HepG2 (cell line): ENCODE data around the gene NARF. TPM values are rescaled to one million over a fixed set of nuclear protein-coding genes. Genes with fewer than 3 reads are reported as not detected.

ENCODE experiments used
- CREM ChIP-seq, 2 experiments: sonication (generic) in 1 of 2; formaldehyde crosslinking in 1 of 2; IDR thresholded peaks; 2 replicates each; pipeline versions ENCODE4 v1.4.0 to v1.6.1; 2016 to 2020; ENCODE audit warnings: antibody characterized with exemption in 1 of 2, mild to moderate bottlenecking in 1 of 2, missing genetic modification reagents in 1 of 2
- DNMT3B ChIP-seq: conservative IDR thresholded peaks from 2 replicates; pipeline ENCODE4 v1.6.1; 2016; ENCODE audit warnings: missing biosample characterization, control low read depth
- GPBP1L1 ChIP-seq: sonication (generic); formaldehyde crosslinking; IDR thresholded peaks from 2 replicates; pipeline ENCODE4 v1.5.0; 2020; ENCODE audit warnings: mild to moderate bottlenecking, missing genetic modification reagents
- NFRKB ChIP-seq: fragments of 450-650 bp; IDR thresholded peaks from 2 replicates; pipeline ENCODE4 v1.6.1; 2017
- POGK ChIP-seq: sonication (generic); formaldehyde crosslinking; conservative IDR thresholded peaks from 2 replicates; pipeline ENCODE4 v1.8.0; 2022; ENCODE audit warnings: mild to moderate bottlenecking, moderate library complexity, missing genetic modification reagents
- RFXANK ChIP-seq: IDR thresholded peaks from 2 replicates; pipeline ENCODE4 v1.6.1; 2016
- SCMH1 ChIP-seq: sonication (generic); formaldehyde crosslinking; IDR thresholded peaks from 2 replicates; pipeline ENCODE4 v1.9.0; 2021; ENCODE audit warnings: missing genetic modification reagents, mild to moderate bottlenecking, borderline replicate concordance
- SMAD9 ChIP-seq: sonication (generic); formaldehyde crosslinking; IDR thresholded peaks from 2 replicates; pipeline ENCODE4 v1.5.1; 2020; ENCODE audit warnings: mild to moderate bottlenecking, missing genetic modification reagents
- TFAP4 ChIP-seq: sonication (generic); IDR thresholded peaks from 2 replicates; pipeline ENCODE4 v1.6.1; 2016; ENCODE audit warnings: low read depth, borderline replicate concordance
- THRA ChIP-seq: sonication (generic); formaldehyde crosslinking; IDR thresholded peaks from 2 replicates; pipeline ENCODE4 v1.4.0; 2020; ENCODE audit warnings: missing genetic modification reagents, borderline replicate concordance
- YEATS2 ChIP-seq: sonication (generic); formaldehyde crosslinking; IDR thresholded peaks from 2 replicates; pipeline ENCODE4 v1.4.0; 2020; ENCODE audit warnings: missing genetic modification reagents, borderline replicate concordance
- ZBTB26 ChIP-seq: IDR thresholded peaks from 2 replicates; pipeline ENCODE4 v1.6.1; 2016; ENCODE audit warnings: missing compliant biosample characterization, missing genetic modification reagents, borderline replicate concordance
- ZNF18 ChIP-seq: sonication (generic); formaldehyde crosslinking; IDR thresholded peaks from 2 replicates; pipeline ENCODE4 v1.8.0; 2022; ENCODE audit warnings: mild to moderate bottlenecking, missing genetic modification reagents; ENCODE audit not compliant: insufficient replicate concordance
- ZNF646 ChIP-seq: sonication (generic); formaldehyde crosslinking; IDR thresholded peaks from 2 replicates; pipeline ENCODE4 v1.9.0; 2021; ENCODE audit warnings: mild to moderate bottlenecking, missing genetic modification reagents
- polyA plus RNA-seq, 8 experiments: library from polyadenylated mRNA; depleted of rRNA in 3 of 8; stranded (reverse) in 7 of 8; unstranded in 1 of 8; fragments of >200 nt; fragmentation: Illumina TruSeq in 4 of 8; extraction: Trizol in 4 of 8; gene quantifications; 2 replicates each; pipeline versions ENCODE4 v1.2.1 to v1.2.3, GENCODE V29; 2011 to 2016; ENCODE audit warnings: low read depth in 4 of 8, missing spikeins in 1 of 8, mixed read lengths in 1 of 8; ENCODE audit not compliant: insufficient read depth in 1 of 8
- total RNA-seq, 5 experiments: library from RNA; depleted of rRNA; stranded (reverse); fragments of >200 nt; fragmentation: Illumina TruSeq; extraction: Trizol; gene quantifications; 2 replicates each; pipeline ENCODE4 v1.2.3, GENCODE V29; 2016; ENCODE audit warnings: low read depth in 1 of 5

NARF gene
- total and polyA plus RNA-seq, 2 of the 13 experiments (the other 11 are each of a cell fraction or from before 2014, with no cell fraction given): 61.1 to 144 TPM

GRCh38 chr17:82458885-82459424 is 414 bp downstream of the NARF start (continued):
- TF ChIP-seq TFAP4 (0 out of 2 replicates have a peak, but pooled peaks have one; percentile 38), SCMH1 (no peak), RFXANK (no peak), ZBTB26 (CRISPR knock-in tag) (no peak), YEATS2 (CRISPR knock-in tag) (no peak), DNMT3B (CRISPR knock-in tag) (no peak), NFRKB (no peak), ZNF646 (CRISPR knock-in tag) (no peak), THRA (CRISPR knock-in tag) (no peak), ZNF18 (CRISPR knock-in tag) (no peak), GPBP1L1 (CRISPR knock-in tag) (no peak), POGK (CRISPR knock-in tag) (no peak), SMAD9 (no peak), CREM (IDR thresholded peaks at IDR 0.05) (no peak), CREM (CRISPR knock-in tag; IDR thresholded peaks at IDR 0.05) (no peak)
